ENCODE results near the gene ASB17.
"Not testable (repeated sequence)": the region's sequence is repeated elsewhere in the genome, so short reads cannot be mapped to it uniquely, and the experiment has no call there.

ASB17 gene, protein sequence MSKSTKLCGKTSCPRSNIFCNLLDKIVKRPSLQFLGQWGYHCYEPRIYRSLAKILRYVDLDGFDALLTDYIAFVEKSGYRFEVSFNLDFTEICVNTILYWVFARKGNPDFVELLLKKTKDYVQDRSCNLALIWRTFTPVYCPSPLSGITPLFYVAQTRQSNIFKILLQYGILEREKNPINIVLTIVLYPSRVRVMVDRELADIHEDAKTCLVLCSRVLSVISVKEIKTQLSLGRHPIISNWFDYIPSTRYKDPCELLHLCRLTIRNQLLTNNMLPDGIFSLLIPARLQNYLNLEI

DNA sequence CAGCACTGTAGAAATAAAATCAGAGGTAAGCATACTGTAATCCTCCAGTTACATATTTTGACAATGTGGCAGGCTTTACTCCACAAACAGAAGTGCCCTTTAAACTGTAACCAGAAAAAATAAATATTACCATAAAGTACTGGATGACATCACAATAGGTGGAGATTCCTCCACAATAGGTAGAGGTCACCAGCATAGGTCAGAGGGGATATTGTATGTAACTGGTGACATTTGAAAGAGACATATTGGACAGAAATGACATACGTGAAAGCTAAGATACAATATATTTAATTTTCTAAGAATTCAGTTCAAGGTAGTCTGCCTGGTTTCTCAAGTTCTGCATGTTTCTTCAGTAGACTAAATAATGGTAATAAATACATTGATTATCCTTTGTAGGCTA lies at the start of gene ASB17:
ASB17 (minus strand) TSS at position 101 of the 400 bp plus-strand sequence. CDS start 113 bp downstream, outside the sequence.
- no peak for DNase-seq

DNA sequence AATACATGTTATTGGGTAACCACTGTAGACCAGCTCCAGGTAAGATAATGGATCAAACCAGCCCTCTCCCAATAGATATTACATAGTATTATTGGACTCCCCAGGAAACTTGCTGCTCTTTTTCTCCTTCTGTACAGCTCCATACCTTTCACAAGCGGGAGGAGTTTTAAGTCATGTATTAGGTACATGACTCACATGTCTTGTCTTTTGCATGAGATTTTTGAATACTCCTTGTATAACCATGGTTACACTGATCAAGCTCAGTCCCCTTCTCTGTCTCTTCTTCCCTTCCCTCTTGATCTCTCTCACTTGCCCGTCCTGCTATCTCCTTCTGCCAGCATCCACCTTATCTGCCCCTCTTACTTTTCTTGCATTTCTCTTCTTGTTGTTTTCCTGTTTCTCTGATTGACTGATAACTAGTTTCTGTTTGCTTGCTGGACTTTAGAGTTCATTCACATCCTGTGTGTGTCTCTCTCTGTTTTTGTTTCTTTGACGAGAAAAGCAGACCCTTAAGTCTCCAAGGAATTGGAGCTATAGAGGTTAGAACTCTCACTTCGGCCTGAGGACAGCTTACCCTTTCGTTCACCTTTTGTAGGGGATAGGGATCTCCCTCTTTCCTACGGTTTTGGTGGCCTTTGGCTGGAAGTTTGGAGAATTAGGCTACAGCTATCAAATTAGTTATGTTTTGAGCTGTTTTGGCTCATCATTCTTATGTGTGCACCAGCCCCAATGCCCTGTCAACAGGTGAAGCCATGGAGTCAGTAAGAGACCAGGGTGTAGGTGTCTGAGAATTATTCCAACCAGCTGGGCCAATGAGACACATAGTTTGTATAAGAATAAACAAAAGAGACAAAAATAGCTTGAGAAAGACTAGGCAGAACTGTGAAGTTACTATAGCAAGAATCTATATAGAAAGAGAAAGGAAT lies 49.0 kb upstream of the ASB17 start:
- no peak for DNase-seq

DNA sequence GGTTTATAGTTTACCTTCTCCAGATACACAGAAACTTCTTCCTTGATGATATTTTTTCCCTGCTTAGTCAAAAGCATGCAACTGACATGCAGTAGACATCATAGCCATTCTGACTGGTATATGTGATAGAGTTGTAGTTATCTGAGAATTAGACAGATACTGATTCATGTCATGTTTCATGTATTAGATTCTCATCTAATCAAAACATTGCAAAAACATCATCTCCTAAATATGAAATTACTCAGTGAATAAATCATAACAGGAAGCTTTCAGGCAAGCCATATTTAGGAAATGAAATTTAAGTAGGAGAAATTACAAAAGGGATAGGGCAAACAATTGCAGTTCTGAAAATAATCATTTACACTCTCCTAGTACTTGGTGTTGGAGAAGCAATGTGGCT lies 38.4 kb upstream of the ASB17 start:
- DNase-seq: no peak

DNA sequence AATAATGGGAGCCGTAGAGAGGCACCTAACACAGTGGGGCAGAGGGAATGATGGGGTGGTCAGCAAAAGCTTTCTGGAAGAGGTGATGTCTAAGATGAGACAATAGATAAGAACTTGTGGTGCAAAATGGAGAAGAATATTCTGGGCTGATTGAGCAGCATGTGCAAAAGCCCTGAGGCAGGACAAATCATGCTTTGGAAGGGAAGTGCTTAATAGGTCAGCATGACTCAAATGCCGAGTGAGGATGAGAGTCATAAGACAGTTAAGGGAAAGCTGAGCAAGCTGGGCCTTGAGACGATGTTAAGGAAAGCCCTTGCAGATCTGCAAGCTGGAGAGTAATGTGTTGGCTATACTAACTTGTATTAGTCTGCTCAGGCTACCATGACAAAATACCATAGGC lies 37.3 kb upstream of the ASB17 start:
- DNase-seq: peak; percentile 83

DNA sequence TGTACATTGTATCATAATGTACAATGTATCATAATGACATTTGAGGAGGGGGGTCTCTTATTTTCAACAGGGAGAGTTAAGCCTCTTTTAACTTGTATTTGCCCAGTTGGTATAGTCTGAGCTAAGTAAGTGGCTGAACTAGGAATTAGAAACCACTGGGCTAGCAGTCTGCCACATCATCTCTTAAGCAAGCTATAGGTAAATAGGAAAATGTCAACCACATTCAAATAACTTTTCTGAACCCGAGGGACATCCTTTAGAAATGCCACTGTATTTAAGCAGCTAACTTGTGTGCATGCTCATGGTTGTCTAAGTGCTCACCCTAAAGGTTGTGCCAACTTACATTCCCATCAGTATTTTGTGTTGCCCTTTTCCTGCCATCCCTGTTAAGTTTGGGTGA lies 35.5 kb upstream of the ASB17 start:
- no peak for DNase-seq

DNA sequence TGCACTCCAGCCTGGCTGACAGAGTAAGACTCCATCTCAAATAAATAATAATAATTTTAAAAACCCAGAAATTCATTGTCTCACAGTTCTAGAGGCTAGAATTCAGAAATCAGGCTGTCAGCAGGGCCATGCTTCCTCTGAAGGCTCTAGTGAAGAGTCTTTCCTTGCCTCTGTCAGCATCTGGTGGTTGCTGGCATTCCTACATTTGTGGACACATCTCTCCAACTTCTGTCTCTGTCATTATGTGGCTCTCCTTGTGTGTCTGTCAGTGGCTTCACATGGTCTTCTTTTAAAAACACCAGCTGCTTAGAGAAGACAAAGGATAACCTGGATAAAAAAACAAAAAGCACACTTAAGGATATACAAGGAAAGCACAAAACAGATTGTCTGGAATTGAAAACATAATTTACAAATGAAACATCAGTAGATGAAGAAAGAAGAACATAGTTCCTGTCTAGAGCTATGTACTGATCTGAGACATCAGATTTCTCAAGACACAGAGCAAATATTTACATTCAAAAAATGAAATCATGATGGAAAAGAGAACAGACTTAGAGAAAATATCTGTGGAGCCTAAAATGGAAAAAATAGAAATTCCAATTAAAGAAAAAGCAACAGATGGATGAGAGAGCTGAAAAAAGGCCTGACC lies 32.7 kb upstream of the ASB17 start:
- DNase-seq: no peak

DNA sequence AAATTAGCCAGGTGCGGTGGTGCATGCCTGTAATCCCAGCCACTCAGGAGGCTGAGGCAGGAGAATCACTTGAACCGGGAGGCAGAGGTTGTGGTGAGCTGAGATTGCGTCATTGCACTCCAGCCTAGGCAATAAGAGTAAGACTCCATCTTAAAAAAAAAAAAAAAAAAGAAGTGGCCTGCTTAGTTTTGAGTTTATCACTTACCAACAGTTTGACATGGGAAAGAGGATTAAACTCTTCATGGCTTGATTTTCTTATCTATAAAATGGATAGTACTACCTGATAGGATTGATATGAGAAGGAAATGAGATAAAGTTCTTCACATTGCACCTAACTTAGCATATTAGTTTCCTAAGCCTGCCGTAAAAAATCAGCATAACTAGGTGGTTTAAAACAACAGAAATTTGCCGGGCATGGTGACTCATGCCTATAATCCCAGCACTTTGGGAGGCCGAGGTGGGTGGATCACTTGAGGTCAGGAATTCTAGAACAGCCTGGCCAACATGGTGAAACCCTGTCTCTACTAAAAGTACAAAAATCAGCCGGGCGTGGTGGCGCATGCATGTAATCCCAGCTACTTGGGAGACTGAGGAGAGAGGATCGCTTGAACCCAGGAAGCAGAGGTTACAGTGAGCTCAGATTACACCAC lies 32.0 kb upstream of the ASB17 start:
- DNase-seq: peak; percentile 80

DNA sequence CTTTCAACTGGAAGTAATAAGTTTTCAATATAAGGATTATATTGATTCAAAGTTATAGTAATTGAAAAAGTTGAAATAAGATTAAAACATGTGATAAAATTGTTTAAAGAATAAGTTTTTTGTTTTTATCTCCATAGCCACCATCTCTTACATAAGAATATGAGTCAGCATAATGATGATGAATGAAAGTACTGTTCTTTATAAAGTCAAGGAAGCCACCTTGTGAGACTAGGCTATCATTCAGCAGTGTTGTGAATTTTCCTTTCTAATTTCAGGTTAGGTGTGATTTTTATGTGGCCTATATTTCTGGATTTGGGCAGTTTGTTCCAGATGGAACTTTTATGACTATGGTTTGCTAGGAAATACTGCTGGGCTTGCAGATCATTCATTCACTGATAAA lies 22.4 kb upstream of the ASB17 start:
- DNase-seq: no peak

DNA sequence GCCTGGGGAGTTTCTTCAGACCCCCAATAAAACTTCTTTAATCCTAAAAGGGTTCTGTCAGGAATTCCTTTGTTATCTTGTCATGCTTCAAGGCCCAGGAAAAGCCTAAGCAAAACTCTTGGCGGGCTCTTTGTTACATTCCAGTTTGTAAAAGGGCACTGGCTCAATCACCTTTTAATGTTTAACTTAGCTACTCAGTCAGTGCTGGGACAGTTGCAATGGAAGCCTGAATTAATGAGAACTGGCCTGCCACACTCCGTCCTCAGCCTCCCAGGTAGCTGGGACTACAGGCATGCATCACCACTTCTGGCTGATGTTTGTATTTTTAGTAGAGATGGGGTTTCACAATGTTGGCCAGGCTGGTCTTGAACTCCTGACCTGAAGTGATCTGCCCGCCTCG lies 21.3 kb upstream of the ASB17 start:
- DNase-seq: no peak

DNA sequence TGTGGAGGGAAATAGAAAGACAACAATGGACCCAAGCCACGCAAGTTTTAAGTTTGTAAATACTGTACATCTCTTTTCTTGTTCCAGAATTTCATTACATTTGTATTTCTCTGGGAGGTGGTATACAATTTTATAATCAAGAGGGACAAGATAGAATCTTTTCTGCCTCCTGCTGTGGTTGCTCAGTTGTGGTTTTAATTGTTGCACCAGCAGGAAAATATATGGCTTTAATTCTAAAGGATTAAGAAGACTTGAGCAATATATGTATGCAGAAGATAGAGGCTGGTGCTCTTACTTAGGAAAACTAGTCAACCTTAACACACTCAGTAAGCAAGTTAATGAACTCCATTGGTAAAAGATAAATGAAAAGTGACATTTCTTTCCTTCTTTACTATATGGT lies 19.8 kb upstream of the ASB17 start:
- no peak for DNase-seq

DNA sequence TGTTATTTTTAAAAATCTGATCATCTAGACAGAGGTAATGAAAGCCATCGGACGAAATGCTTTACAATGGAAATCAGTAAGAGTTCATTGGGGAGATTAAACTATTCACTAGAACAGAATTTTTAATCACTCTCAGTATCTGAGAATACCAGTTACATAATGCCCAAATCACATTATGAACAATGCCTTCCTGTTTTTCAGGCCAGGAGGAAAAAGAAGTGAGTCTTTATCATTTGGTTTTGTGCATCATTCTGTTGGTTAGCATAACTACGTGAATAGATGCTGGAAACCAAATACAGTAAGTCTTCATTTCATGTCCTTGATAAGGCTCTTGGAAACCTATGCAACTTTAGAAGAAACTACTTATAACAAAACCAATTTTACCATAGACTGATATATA lies 18.0 kb upstream of the ASB17 start:
- no peak for DNase-seq

DNA sequence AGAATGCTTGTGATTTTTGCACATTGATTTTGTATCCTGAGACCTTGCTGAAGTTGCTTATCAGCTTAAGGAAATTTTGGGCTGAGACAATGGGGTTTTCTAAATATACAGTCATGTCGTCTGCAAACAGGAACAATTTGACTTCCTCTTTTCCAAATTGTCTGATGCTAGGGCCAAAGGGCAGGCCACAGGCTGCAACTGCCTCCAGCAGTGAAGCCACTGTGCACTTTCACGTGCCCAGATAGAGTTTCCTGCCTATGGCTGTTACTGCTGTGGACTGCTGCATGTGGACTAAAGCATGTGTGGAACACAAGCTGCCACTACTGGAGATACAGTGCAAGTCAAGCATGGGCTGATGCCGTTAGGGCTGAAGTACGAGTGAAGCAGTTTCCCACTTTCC lies 10.8 kb upstream of the ASB17 start:
- DNase-seq: not testable (repeated sequence)

DNA sequence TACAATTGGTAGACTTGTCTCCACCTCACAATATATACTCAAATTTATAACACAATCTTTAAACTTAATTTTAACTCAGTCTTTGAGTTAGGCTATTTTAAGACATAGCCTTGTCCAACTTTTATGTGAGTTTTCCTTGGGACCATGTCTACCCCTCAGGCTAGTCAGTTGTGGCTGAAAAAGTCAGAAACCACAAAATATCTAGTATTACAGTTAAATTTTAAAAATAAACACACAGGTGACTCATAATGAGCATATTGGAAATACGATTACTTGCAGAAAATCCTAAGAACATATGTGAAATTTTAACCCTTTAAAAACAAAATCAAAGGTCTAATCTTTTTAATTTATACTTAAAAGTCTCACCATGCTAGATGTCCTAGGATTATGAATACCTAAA lies 4.8 kb upstream of the ASB17 start:
- peak; percentile 61 for DNase-seq

DNA sequence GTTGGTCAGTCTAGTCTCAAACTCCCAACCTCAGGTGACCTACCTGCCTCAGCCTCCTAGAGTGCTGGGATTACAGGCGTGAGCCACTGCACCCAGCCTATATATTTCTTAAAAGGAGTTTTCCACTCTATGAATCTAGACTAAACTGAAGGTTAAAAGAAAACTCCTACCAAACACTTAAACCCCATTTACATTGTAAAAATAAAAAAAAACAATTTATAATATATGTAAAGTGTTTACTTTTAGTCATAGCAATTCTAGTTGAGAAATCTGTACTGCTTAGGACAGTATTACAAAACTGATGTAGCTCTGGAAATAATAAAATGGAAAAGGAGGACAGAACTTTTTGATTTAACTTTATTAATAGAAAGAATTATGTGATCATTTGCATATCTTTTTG lies 9.5 kb downstream of the ASB17 start:
- no peak for DNase-seq

DNA sequence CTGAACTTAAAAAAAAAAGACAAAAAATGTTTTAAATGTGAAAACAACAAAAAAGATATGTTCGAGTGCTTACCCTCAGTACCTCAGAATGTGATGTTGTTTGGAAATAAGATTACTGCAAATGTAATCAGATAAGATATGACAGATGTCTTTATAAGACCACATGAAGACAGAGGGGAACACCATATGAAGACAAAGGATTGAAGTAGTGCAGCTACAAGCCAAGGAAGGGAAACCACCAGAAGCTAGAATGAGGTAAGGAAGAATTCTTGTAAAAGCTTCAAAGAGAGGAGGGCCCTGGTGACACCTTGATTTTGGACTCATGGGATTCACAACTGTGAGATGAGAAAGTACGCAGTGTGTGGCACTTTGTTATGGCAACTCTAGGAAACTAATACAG lies 15.4 kb downstream of the ASB17 start:
- DNase-seq: no peak

DNA sequence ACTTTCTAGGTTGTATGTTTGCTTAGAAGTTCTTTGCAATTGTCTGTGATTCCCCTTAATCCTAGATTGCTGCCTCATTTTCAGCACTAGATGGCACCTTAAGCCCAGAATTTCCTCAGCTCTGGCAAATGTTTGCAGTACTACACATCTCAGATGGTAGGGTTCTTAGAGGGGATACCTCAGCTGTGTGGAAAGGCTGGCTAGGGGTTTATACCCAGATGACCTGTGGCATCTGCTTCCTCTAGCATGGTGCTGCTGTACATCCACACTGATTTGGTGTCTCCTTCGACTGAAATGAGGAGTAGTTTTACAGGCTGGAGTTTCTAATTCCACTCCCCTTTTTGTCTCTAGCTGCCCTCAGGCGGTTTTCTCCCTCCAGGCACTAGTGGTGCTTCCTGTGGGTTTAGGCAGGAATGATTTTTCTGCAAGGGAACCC lies 23.5 kb downstream of the ASB17 start:
- DNase-seq: peak; percentile 57

DNA sequence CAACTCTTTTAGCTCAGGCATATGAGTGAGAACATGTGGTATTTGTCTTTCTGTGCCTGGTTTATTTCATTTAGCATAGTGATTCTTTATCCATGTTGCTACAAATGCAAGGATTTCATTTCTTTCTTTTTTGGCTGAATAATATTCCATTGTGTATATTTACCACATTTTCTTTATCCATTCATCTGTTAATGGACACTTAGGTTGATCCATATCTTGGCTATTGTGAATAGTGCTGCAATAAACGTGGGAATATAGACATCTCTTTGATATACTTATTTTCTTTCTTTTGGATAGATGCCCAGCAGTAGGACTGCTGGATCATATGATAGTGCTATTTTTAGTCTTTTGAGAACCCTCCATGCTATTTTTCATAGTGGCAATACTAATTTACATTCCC lies 30.8 kb downstream of the ASB17 start:
- no peak for DNase-seq

DNA sequence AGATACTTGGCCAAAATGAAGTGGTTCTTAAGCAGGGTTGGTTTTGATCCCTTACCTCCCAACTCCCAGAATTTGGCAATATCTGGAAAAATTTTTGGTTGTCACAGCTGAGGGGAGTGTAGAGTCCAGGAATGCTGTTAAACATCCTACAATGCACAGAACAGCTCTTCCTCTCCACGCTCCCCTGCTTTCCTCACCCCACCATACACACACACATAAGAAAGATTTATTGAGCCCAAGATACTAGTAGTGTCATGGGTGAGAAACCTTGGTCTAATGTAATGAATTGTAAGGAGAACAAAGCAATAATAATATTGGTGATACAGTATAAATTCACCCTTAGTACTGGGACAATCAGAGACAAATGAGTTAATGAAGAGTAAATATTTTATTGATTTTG lies 47.8 kb downstream of the ASB17 start:
- DNase-seq: no peak

DNA sequence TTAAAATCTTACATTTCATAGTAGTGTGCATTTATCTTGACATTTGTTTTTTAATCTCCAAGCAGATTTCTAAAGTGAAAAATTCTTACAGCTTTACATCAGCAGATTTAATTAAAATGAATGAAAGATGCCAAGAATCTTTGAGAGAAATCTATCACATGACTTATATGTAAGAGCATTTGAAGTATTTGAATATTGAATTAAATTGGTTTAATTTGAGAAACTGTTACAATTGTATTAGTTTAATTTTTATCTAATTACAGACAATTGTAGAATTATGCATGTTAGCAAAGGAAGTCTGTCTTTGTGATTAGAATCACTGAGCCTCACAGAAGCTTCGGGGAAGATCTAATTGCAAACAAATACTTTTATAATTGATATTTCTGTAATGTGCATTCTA lies 52.2 kb downstream of the ASB17 start:
- DNase-seq: no peak

DNA sequence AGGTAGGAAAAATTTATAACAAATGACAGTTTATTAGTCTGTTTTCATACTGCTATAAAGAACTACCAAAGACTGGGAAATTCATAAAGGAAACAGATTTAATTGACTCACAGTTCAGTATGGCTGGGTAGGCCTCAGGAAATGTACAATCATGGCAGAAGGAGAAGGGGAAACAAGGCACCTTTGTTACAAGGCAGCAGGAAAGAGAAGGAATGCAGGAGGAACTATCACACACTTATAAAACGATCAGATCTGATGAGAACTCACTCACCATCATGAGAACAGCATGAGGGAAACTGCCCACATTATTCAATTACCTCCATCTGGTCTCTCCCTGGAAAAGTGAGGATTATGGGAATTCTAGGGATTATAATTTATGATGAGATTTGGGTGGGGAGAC lies 61.3 kb downstream of the ASB17 start:
- no peak for DNase-seq
